Astrocyte (in vitro differentiated cells and primary cell): ENCODE data around the gene DOCK1. TPM values are rescaled to one million over a fixed set of nuclear protein-coding genes. Genes with fewer than 3 reads are reported as not detected.

Experiments
- DNase-seq: peaks from one replicate; pipeline ENCODE4 v3.0.0-alpha.2; 2010; ENCODE audit warnings: low read depth
- FAIRE-seq: peaks from 2 replicates; lab custom pipeline; 2011; peaks lifted over from hg19 to GRCh38; lab: Jason Lieb, UNC
- H2AFZ ChIP-seq: 2 replicates; pipeline ENCODE4 v1.6.0; 2012; ENCODE audit warnings: low read depth, low read length, inconsistent platforms
- H3K27ac ChIP-seq: 2 replicates; pipeline ENCODE4 v1.5.1; 2011; ENCODE audit warnings: low read depth, low read length, inconsistent platforms
- H3K27me3 ChIP-seq: 2 replicates; pipeline ENCODE4 v1.6.0; 2011; ENCODE audit warnings: low read length, inconsistent platforms; ENCODE audit not compliant: insufficient read depth
- H3K36me3 ChIP-seq: 2 replicates; pipeline ENCODE4 v1.5.1; 2011; ENCODE audit warnings: low read length, inconsistent platforms; ENCODE audit not compliant: insufficient read depth
- H3K4me1 ChIP-seq: 2 replicates; pipeline ENCODE4 v1.5.1; 2011; ENCODE audit warnings: low read length, inconsistent platforms; ENCODE audit not compliant: insufficient read depth
- H3K4me2 ChIP-seq: 2 replicates; pipeline ENCODE4 v1.6.0; 2012; ENCODE audit warnings: low read length, inconsistent platforms
- H3K4me3 ChIP-seq: 2 replicates; pipeline ENCODE4 v1.5.1; 2011; ENCODE audit warnings: low read depth, mild to moderate bottlenecking, low read length, inconsistent platforms; ENCODE audit not compliant: insufficient read depth
- H3K79me2 ChIP-seq: 2 replicates; pipeline ENCODE4 v1.6.0; 2012; ENCODE audit warnings: mild to moderate bottlenecking, low read length, inconsistent platforms; ENCODE audit not compliant: insufficient read depth
- H3K9ac ChIP-seq: 2 replicates; pipeline ENCODE4 v1.6.0; 2012; ENCODE audit warnings: mild to moderate bottlenecking, low read length, inconsistent platforms
- H3K9me3 ChIP-seq: 2 replicates; pipeline ENCODE4 v1.5.1; 2012; ENCODE audit warnings: low read depth, mild to moderate bottlenecking, low read length, inconsistent platforms; ENCODE audit not compliant: insufficient read depth
- H4K20me1 ChIP-seq: 2 replicates; pipeline ENCODE4 v1.6.0; 2012; ENCODE audit warnings: low read length, inconsistent platforms; ENCODE audit not compliant: insufficient read depth
- H3K27ac Mint-ChIP-seq: one replicate; pipeline ENCODE4 v1.8.0; 2021; ENCODE audit warnings: mild to moderate bottlenecking, mixed read lengths; ENCODE audit not compliant: unreplicated experiment
- H3K27me3 Mint-ChIP-seq: one replicate; pipeline ENCODE4 v1.8.0; 2021; ENCODE audit warnings: low read depth, mixed read lengths; ENCODE audit not compliant: unreplicated experiment
- H3K36me3 Mint-ChIP-seq: one replicate; pipeline ENCODE4 v1.8.0; 2021; ENCODE audit warnings: low read depth, mixed read lengths; ENCODE audit not compliant: unreplicated experiment
- H3K4me1 Mint-ChIP-seq: one replicate; pipeline ENCODE4 v1.8.0; 2021; ENCODE audit warnings: low read depth, mixed read lengths; ENCODE audit not compliant: unreplicated experiment
- H3K4me3 Mint-ChIP-seq: one replicate; pipeline ENCODE4 v1.8.0; 2021; ENCODE audit warnings: mild to moderate bottlenecking, moderate library complexity, mixed read lengths; ENCODE audit not compliant: unreplicated experiment
- H3K9me3 Mint-ChIP-seq: one replicate; pipeline ENCODE4 v1.8.0; 2021; ENCODE audit warnings: mild to moderate bottlenecking, mixed read lengths; ENCODE audit not compliant: unreplicated experiment
- EZH2 ChIP-seq: IDR thresholded peaks from 2 replicates; pipeline ENCODE4 v1.6.1; 2012; ENCODE audit warnings: mild to moderate bottlenecking, low read length, inconsistent platforms; ENCODE audit not compliant: insufficient read depth
- total RNA-seq: library from RNA; stranded (reverse); gene quantifications from 2 replicates; pipeline ENCODE4 v1.2.1, GENCODE V29; 2021
- TF ChIP-seq, protein P1 (sequence below): IDR thresholded peaks from 2 replicates; pipeline ENCODE4 v1.5.1; 2011; ENCODE audit warnings: low read depth, mild to moderate bottlenecking, inconsistent platforms, low read length, moderate library complexity; ENCODE audit not compliant: insufficient read depth

DOCK1 gene
- total RNA-seq, 1 donor from 2014 or later, result 42.5 TPM

DNA sequence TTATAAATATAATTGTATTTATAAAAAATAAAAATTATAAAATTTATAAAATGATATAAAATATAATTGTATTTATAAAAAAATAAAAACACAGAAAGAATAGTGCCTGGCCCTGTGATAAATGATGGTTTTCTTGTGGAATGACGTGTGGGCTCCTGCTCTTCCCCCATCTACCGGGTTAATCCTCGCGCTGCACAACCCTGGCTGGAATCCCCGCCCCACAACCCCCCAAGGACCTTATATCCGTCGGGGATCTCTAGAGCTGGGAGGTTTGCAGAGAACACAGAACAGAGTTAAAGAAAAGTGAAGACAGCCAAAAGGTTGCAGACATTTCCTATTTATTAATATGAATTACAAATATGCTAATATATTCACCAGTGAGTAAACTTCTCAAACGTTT lies 548.5 kb downstream of the DOCK1 start:
- no peaks in the 10 kb centered on the region for H3K79me2 ChIP-seq
- peaks cover 7% of the 10 kb centered on the region for H3K9me3 Mint-ChIP-seq
- H3K36me3 ChIP-seq, result peaks cover 2% of the 10 kb centered on the region
- H3K9ac ChIP-seq, result no peak overlapping the region
- H3K27me3 ChIP-seq, result no peaks in the 10 kb centered on the region
- peaks cover 2% of the 10 kb centered on the region for H3K4me1 Mint-ChIP-seq
- H3K4me3 ChIP-seq, result no peak overlapping the region
- H2AFZ ChIP-seq, result no peak overlapping the region
- H3K27ac ChIP-seq, result no peak overlapping the region
- no peaks in the 10 kb centered on the region for H3K4me1 ChIP-seq
- no peak for FAIRE-seq
- H3K27me3 Mint-ChIP-seq, result peaks cover 2% of the 10 kb centered on the region
- no peaks in the 10 kb centered on the region for H4K20me1 ChIP-seq
- H3K36me3 Mint-ChIP-seq, result peaks cover 11% of the 10 kb centered on the region
- TF ChIP-seq, protein P1, sequence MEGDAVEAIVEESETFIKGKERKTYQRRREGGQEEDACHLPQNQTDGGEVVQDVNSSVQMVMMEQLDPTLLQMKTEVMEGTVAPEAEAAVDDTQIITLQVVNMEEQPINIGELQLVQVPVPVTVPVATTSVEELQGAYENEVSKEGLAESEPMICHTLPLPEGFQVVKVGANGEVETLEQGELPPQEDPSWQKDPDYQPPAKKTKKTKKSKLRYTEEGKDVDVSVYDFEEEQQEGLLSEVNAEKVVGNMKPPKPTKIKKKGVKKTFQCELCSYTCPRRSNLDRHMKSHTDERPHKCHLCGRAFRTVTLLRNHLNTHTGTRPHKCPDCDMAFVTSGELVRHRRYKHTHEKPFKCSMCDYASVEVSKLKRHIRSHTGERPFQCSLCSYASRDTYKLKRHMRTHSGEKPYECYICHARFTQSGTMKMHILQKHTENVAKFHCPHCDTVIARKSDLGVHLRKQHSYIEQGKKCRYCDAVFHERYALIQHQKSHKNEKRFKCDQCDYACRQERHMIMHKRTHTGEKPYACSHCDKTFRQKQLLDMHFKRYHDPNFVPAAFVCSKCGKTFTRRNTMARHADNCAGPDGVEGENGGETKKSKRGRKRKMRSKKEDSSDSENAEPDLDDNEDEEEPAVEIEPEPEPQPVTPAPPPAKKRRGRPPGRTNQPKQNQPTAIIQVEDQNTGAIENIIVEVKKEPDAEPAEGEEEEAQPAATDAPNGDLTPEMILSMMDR, result no peak
- no peak for TF ChIP-seq EZH2
- DNase-seq, result no peak
- H3K4me2 ChIP-seq, result no peak overlapping the region
- H3K27ac Mint-ChIP-seq, result no peak overlapping the region
- no peak overlapping the region for H3K4me3 Mint-ChIP-seq
- H3K9me3 ChIP-seq, result peaks cover 2% of the 10 kb centered on the region

DNA sequence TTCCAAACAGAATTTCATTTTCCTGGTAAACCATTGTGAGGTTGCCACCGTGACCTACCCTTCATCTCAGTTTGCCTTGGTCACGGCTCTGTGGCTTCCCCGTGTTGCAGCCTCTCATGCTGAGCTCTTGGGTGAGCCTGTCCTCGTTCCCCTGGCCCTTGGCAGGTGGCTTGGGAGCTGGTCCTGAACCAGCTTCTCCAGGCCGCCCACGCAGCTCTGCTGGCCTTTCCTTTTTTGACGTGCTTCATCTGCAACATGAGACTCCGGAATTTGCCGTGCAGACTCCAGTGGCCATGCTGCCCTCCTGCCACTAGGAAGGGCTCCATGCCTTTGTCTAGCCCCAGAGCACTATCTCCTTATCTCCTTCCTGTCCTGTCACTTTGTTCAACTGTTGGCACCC lies 550.9 kb downstream of the DOCK1 start:
- no peak overlapping the region for H3K27ac ChIP-seq
- Mint-ChIP-seq H3K4me1 (peaks cover 2% of the 10 kb centered on the region), H3K4me3 (no peak overlapping the region), H3K9me3 (peaks cover 9% of the 10 kb centered on the region), H3K27me3 (peaks cover 2% of the 10 kb centered on the region), H3K36me3 (peaks cover 8% of the 10 kb centered on the region), H3K27ac (no peak overlapping the region)
- H4K20me1 ChIP-seq, result no peaks in the 10 kb centered on the region
- H3K36me3 ChIP-seq, result peaks cover 2% of the 10 kb centered on the region
- H3K9me3 ChIP-seq, result peaks cover 2% of the 10 kb centered on the region
- no peak overlapping the region for H3K9ac ChIP-seq
- no peaks in the 10 kb centered on the region for H3K27me3 ChIP-seq
- DNase-seq (no peak), FAIRE-seq (no peak)
- H3K79me2 ChIP-seq, result no peaks in the 10 kb centered on the region
- no peak overlapping the region for H3K4me3 ChIP-seq
- TF ChIP-seq, protein P1, result no peak
- no peak for TF ChIP-seq EZH2
- H2AFZ ChIP-seq, result no peak overlapping the region
- H3K4me2 ChIP-seq, result no peak overlapping the region
- no peaks in the 10 kb centered on the region for H3K4me1 ChIP-seq

DNA sequence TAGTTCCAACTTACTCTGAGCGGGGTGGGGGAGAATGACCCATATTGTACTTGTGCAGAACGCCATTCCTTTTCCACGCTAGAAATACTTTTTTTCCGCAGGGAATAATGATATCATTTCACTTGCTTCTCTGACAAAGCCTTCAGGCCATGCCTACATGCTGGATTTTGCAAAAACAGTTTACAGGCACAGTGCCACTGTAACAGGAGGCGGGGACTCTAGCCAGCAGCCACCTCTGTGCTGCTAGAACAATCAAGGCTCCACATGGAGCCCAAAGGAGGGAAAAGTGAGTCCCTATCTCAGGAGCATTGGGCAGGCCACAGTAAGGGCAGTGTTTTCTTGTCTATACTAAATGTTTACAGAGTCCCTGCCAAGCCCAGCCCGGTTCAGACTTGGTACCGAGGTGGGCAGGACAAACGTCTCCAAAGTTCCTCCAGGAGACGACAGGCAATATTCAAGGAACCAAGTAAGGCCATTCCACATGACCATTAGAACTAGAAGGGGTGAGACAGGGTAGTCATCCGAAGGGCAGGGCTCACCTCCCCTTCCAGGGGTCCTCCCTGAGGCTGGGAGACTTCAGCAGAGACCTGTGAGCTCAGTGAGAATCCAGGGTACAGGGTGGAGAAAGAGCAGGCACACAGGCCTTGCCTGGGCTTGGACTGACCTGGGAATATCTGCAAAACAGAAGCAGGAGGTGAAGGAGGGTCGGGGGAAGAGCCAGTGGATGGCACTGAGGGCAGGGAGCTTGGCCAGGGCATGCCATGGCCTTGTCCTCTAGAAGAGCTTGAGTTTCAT lies 553.0 kb downstream of the DOCK1 start:
- Mint-ChIP-seq H3K27ac (no peak overlapping the region), H3K4me3 (no peak overlapping the region), H3K9me3 (peaks cover 9% of the 10 kb centered on the region), H3K4me1 (peaks cover 2% of the 10 kb centered on the region), H3K36me3 (peaks cover 4% of the 10 kb centered on the region), H3K27me3 (peaks cover 5% of the 10 kb centered on the region)
- Histone ChIP-seq H3K4me2 (no peak overlapping the region), H2AFZ (no peak overlapping the region), H3K4me3 (no peak overlapping the region), H3K79me2 (no peaks in the 10 kb centered on the region), H3K9me3 (peaks cover 2% of the 10 kb centered on the region), H3K27me3 (no peaks in the 10 kb centered on the region), H3K27ac (no peak overlapping the region), H3K9ac (no peak overlapping the region), H3K36me3 (no peaks in the 10 kb centered on the region), H3K4me1 (no peaks in the 10 kb centered on the region), H4K20me1 (no peaks in the 10 kb centered on the region)
- DNase-seq (no peak), FAIRE-seq (no peak)
- no peak for TF ChIP-seq EZH2
- TF ChIP-seq, protein P1, result no peak
